ENCODE data around the gene TIGAR. TPM values are rescaled to one million over a fixed set of nuclear protein-coding genes. Genes with fewer than 3 reads are reported as not detected.

Gene TIGAR
- total RNA-seq, 1 experiment from 2014 or later: 4.6 TPM

GRCh38 chr12:4375449-4375848 is 54.4 kb downstream of the TIGAR start:
- ChIA-PET CTCF (no interaction called here), POLR2A (ENCODE audit: unreplicated experiment) (no interaction called here)
- BruUV-seq (replicated peaks): no TSS peak
- Histone ChIP-seq H4K20me1 (ENCODE audit: low read length) (no peaks in the 10 kb centered on the region), H3K4me3 (ENCODE audit: low read length) (no peak overlapping the region), H3K9ac (ENCODE audit: low read length) (no peak overlapping the region), H3K4me2 (ENCODE audit: low read length) (no peak overlapping the region), H2AFZ (ENCODE audit: low read length) (no peak overlapping the region), H3K36me3 (ENCODE audit: low read depth, low read length) (no peaks in the 10 kb centered on the region), H3K9me3 (ENCODE audit: low read length) (no peaks in the 10 kb centered on the region), H3K79me2 (ENCODE audit: low read length) (no peaks in the 10 kb centered on the region), H3K27ac (ENCODE audit: low read length) (no peak overlapping the region), H3K9me2 (replicated peaks; ENCODE audit: low read length) (no peaks in the 10 kb centered on the region), H3K27me3 (ENCODE audit: low read length) (peaks cover 72% of the 10 kb centered on the region), H3K4me1 (ENCODE audit: insufficient read depth, low read length) (no peaks in the 10 kb centered on the region), H3F3A (ENCODE audit: low read length, unreplicated experiment) (no peaks in the 10 kb centered on the region)
- ATAC-seq (no peak), DNase-seq (no peak)
- intact Hi-C loops (cut with micrococcal nuclease): no loop called here
- TF ChIP-seq EZH2 (IDR thresholded peaks at IDR 0.05; ENCODE audit: low read length, unreplicated experiment) (no peak), CTCF (conservative IDR thresholded peaks at IDR 0.05; ENCODE audit: low read depth, low read length) (no peak), EZH2phosphoT487 (IDR thresholded peaks at IDR 0.05; ENCODE audit: borderline replicate concordance, low read length) (no peak)

GRCh38 chr12:4378772-4379171 is 57.8 kb downstream of the TIGAR start:
- no peak for TF ChIP-seq CTCF (conservative IDR thresholded peaks at IDR 0.05; ENCODE audit: low read depth, low read length)
- TF ChIP-seq EZH2phosphoT487 (IDR thresholded peaks at IDR 0.05; ENCODE audit: borderline replicate concordance, low read length): no peak
- TF ChIP-seq EZH2 (IDR thresholded peaks at IDR 0.05; ENCODE audit: low read length, unreplicated experiment): no peak
- intact Hi-C loops (cut with micrococcal nuclease): no loop called here

GRCh38 chr12:4379405-4379804 is 58.4 kb downstream of the TIGAR start, which contains the start of gene FGF23:
Gene FGF23, minus strand, starts transcription at chr12:4379712. Its CDS starts 130 bp downstream, at chr12:4379582.
- POLR2A ChIA-PET (ENCODE audit: unreplicated experiment): no interaction called here
- Histone ChIP-seq H3F3A (ENCODE audit: low read length, unreplicated experiment) (no peaks in the 10 kb centered on the region), H3K27me3 (ENCODE audit: low read length) (peaks cover 83% of the 10 kb centered on the region), H4K20me1 (ENCODE audit: low read length) (no peaks in the 10 kb centered on the region), H3K4me2 (ENCODE audit: low read length) (no peak within 1 kb of the TSS), H3K27ac (ENCODE audit: low read length) (no peak within 1 kb of the TSS), H3K36me3 (ENCODE audit: low read depth, low read length) (no peaks in the 10 kb centered on the region), H3K9ac (ENCODE audit: low read length) (no peak within 1 kb of the TSS), H3K9me2 (replicated peaks; ENCODE audit: low read length) (no peaks in the 10 kb centered on the region), H2AFZ (ENCODE audit: low read length) (no peak within 1 kb of the TSS), H3K9me3 (ENCODE audit: low read length) (no peaks in the 10 kb centered on the region), H3K79me2 (ENCODE audit: low read length) (no peaks in the 10 kb centered on the region), H3K4me3 (ENCODE audit: low read length) (no peak within 1 kb of the TSS), H3K4me1 (ENCODE audit: insufficient read depth, low read length) (no peaks in the 10 kb centered on the region)
- TF ChIP-seq CTCF (conservative IDR thresholded peaks at IDR 0.05; ENCODE audit: low read depth, low read length) (no peak), EZH2 (IDR thresholded peaks at IDR 0.05; ENCODE audit: low read length, unreplicated experiment) (no peak), EZH2phosphoT487 (IDR thresholded peaks at IDR 0.05; ENCODE audit: borderline replicate concordance, low read length) (no peak)
- DNase-seq: peak; percentile 10
- BruUV-seq (replicated peaks): no TSS peak
- CTCF ChIA-PET: no interaction called here
- ATAC-seq: peak; percentile 64
- intact Hi-C loops (cut with micrococcal nuclease): no loop called here

More at GRCh38 chr12:4378772-4379171, 57.8 kb downstream of the TIGAR start:
- DNase-seq: no peak
- no peak overlapping the region for H2AFZ ChIP-seq (ENCODE audit: low read length)
- no peaks in the 10 kb centered on the region for H3F3A ChIP-seq (ENCODE audit: low read length, unreplicated experiment)
- no peak for ATAC-seq
- H3K4me3 ChIP-seq (ENCODE audit: low read length): no peak overlapping the region
- ChIA-PET CTCF (no interaction called here), POLR2A (ENCODE audit: unreplicated experiment) (no interaction called here)
- H4K20me1 ChIP-seq (ENCODE audit: low read length): no peaks in the 10 kb centered on the region
- H3K9me3 ChIP-seq (ENCODE audit: low read length): no peaks in the 10 kb centered on the region
- no TSS peak for BruUV-seq (replicated peaks)
- H3K9ac ChIP-seq (ENCODE audit: low read length): no peak overlapping the region
- no peaks in the 10 kb centered on the region for H3K36me3 ChIP-seq (ENCODE audit: low read depth, low read length)
- H3K9me2 ChIP-seq (replicated peaks; ENCODE audit: low read length): no peaks in the 10 kb centered on the region
- no peak overlapping the region for H3K4me2 ChIP-seq (ENCODE audit: low read length)
- peaks cover 85% of the 10 kb centered on the region for H3K27me3 ChIP-seq (ENCODE audit: low read length)
- H3K79me2 ChIP-seq (ENCODE audit: low read length): no peaks in the 10 kb centered on the region
- no peaks in the 10 kb centered on the region for H3K4me1 ChIP-seq (ENCODE audit: insufficient read depth, low read length)
- H3K27ac ChIP-seq (ENCODE audit: low read length): no peak overlapping the region

Measured in PC-3 (cell line).